ENCODE results near the gene ZBTB20.

Gene ZBTB20

DNA sequence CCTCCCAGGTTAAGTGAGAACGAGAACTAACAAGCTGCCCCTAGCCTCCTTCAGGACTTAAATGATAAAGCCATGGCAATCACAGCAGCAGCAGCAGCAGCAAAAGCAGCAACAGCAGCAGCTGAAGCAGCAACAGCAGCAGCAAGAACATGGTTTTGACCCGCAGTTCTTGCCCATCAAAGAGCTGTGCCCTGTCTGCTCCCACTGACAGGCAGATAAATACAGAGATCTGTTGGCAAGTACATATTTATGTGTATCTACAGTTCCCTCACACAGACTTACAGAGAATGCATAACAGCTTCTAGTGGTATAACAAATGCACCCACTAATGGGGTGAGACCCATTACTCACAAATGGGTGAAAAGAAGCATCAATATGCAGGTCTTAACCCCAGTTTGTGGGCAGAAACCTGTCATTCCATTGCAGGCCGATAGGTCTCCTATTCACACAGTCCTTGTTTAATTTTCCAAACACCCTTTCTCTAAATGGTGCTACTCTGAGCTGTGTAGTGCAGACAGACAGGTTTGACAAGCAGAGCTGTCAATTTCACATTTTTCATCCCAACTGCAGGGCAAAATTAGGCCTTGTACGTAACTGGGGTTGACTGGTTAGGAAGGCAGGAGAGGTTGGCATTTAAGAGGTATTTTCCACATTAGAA lies 537.0 kb downstream of the ZBTB20 start:
- DNase-seq = no peak

DNA sequence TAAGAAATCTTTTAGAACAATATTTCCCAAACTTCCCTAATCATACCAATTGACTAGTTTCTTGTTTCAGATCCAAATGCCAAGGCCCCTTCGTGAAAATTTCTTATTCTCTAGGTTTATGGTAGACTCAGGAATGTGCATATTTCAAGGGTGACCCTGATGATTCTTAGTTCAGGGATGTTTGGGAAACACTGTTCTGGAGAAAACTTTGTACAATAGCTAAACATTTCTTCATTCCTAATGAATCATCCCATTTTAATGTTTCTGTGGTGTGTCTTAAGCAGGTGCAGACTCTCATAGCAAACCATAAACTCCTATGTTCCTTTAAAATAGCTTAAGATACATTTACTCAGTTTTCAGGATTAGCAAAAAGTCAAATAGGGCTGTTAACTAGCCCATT lies 538.8 kb downstream of the ZBTB20 start:
- no peak for DNase-seq

DNA sequence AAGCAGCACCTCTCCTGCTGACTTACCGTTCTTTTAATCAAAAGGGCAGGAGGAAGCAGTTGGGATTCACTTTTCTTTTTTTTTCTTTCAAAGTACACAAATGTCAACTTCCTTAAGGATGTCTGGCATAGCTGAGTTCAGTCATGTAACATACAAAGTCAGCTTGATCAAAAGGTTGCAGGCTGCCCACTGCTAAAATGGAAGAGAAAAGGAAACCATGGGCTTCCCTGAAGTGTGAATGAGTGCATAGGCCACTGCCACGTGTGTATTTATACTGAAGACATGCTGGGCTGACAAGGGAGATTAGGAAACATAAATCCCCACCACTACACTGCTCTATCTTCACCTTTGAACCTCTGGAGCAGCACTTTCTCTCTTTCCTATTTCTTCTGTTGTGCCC lies 540.8 kb downstream of the ZBTB20 start:
- no peak for DNase-seq

DNA sequence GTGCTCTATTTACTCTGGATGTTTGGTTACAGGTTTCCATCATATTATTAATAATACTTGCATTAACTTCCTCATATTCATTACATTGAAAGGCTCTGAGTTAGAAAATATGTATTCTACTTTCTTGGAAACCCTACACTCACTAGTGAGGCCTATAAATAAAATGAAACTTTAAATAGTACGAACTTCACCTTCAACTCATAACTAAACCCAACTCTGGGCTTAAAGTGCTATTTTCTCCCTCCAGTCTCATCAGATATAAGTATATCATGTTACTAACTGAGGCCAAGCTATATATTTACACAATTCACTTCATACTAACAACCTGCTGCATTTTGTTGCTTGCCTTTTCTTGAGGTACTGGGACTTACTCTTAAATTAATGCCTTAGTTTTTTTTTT lies 546.5 kb downstream of the ZBTB20 start:
- no peak for DNase-seq

DNA sequence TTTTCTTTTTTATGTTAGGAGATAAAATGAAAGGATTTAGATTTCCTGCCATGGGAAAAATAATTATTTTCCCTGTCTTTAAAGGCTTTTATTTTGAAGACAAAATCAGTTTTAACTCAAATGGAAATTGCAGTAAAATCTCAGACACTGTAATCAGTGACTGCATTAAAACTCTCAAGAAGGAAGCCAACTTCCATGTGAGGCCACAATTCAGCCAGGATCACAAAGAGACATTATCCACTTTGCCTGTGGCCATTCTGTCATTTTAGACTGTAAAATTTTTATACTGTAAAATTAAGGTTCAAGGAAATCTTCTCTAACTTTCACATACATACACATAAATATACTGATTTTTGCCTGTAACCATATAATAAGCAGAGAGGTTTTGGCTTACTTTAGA lies 549.2 kb downstream of the ZBTB20 start:
- no peak for DNase-seq

DNA sequence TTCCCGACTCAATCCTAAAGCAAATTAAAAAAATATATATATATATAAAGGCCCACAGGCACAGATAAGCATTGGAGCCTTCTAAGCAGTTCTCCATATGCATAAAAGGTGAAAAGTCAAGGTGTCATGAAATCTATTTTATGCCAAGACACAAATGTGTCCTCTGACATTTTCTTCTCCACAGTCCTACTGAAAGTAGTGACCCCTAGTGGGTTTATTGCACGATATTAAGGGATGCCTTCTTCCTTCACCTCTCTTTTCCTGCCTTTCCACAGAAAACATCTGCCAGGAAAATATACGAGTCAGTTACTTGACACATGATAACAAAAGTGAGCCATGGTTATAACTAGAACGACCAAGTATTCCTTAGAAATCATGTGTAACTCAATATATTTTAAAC lies 550.1 kb downstream of the ZBTB20 start:
- no peak for DNase-seq

DNA sequence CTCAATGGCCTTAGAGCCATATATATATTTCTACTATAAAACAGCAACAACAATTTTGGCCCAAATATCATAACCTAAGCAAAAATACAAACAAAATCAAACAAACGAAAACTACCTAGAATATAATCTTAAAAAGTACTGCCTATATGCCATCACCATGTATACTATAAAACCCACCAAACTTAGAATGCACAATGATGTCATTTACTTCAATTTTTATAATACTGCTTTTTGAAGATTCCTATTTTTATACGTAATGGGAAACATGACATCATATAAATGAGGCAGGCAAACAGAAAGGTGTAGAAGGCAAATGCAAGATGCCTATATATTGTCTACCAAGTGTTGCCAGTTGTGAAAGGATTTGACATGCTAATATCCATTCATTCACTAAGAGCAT lies 550.9 kb downstream of the ZBTB20 start:
- no peak for DNase-seq

DNA sequence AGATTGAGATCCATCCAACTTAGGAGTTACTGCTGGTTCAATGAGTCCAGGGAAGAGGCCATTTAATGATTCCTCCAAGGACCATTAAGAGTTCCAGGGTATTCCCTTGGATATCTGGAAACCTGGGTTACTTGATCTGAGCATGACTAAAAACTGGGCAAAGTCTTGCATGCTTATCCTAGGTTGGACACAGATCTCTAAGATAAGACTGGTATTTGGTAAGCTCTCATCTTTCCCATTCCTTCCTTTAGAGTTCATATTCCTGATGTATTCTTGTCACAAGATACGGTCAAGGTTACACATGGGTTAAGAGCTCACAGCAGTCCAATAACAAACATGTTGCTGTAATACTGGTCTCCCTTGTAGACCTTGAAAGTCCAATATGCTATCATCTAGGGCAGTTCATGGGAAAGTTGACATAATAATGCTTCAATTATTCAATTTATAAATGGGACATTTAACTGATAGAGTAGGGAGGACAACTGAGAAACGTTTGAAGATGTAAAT lies 551.5 kb downstream of the ZBTB20 start:
- no peak for DNase-seq

DNA sequence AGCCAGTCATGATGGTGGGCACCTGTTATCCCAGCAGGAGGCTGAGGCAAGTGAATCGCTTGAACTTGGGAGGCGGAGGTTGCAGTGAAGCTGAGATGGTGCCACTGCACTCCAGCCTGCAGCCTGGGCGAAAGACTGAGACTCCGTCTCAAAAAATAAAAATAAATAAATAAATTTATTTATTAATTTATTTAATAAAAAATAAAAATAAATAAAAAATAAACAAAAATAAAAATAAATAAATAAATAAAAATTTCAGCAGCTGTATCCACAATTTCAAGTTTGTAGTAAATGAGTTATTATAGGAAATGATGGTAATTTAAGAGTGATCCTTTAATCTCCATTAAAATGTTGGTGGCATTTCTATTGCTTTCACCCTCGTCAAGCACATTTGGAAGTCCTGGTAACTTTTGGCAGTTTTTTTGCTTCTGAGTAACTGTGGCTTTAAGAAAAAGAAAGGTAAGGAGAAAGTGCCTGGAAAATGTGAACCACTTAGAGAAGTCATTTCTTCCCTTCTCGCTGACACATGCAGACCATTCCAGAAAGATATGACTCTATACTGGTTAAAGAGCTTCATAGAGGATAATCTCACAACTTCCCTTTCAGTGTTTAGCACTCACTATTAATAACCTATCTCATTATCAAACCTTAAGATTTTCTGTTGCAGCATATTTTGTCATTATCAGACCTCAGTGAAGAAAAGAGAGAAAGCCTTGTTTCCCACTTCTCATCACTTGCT lies 556.6 kb downstream of the ZBTB20 start:
- DNase-seq = no peak

DNA sequence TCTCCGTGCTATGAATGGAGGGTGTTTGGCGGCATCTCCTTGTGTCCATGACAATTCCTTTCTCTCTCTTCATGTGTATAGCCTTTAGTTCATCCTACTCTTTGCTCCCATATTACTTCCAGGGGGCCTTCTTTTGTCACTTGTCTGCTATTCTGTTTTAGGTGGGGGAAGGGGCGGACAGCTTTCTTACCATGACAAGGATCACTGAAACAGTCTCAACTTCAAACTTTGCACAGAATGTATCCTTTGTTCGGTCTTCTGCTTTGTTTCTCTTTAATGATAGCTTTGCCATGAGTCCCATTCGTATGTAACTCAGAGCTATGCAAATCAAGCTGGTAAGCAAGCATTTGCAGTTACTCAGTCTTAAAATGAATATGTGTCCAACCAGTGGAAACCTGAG lies 559.1 kb downstream of the ZBTB20 start:
- DNase-seq = no peak

DNA sequence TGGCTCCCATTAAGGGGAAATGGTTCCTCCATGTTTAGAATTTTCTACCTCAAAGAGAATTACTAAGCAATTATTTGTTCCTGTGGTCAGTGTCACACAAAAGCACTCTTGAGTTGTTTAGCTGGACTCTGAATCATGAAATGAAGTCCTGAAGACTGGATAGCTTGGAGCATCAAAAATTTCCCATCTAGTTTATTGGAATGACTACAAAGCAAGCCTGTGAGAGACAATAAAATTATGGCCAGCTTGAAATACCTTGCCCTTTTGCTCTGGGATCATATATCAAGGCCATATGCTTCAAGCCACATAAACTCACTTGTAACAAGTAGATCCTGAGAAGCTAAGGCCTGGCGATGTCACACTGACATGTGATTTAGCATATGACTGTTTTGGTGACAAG lies 561.0 kb downstream of the ZBTB20 start:
- DNase-seq = no peak

DNA sequence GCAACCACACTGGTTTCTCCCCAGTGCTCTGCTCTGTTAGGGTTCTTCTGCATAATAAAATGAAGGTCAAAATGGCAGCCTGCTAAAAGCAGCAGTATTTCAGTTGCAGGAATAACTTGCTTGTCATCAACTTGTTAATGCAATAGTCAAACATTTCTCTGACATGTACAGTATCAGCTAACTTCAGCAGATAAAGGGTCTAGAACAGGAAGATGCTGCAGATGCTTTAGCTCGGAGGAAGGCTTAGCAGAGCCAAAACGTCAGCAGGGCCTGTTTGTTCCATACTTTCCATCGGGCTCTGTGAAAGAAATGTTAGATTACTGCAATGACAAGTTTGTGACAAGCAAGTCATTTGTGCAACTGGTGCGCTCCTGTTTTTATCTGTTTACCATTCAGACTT lies 561.4 kb downstream of the ZBTB20 start:
- no peak for DNase-seq

DNA sequence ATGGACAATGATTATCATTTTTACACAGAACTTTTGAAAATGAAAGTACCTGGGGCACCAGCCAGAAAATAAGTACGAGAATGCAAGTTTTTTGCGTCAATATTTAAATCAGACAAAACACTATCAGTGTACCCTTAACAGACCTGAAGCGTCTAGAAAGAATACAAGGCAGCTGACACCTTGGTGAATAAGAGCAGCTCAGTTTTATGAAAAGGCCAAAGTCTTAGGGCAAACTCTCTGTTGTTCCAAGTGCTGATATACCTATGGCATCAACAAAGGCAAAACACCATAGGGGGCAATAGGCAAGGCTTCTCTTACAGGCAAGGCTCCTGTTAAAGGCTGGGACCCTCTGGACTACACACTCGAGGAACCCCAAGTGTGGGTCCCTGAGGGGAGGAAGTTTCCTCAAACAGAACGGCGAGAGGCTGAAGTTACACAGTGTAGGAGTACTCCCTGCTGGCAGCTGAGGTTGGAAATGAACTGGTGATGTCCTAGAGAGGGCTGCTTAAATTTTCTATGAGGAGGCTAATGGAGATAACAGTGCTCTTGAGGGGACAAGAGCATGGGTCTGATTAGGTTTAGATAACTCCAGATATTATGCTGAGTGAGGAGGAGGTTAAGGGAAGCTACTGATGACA lies 562.2 kb downstream of the ZBTB20 start:
- DNase-seq = no peak

DNA sequence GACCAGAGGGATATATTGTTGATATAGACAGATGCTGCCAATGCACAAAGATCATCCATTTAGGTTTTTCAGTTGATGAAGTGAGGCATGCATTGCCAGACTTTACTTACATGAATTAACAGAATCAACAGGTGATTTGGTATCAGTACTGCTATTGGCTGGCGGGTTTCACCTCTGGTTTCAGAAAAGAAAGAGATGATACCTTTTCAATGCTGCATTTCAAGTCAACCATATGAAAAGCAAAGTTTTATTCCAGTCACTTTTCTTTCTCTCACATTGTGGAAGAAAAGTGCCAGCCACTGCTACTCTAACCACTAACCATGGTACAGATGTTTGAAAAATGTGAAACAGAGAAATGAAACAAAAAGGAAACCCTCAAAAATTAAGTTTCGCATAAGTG lies 564.2 kb downstream of the ZBTB20 start:
- DNase-seq = no peak

DNA sequence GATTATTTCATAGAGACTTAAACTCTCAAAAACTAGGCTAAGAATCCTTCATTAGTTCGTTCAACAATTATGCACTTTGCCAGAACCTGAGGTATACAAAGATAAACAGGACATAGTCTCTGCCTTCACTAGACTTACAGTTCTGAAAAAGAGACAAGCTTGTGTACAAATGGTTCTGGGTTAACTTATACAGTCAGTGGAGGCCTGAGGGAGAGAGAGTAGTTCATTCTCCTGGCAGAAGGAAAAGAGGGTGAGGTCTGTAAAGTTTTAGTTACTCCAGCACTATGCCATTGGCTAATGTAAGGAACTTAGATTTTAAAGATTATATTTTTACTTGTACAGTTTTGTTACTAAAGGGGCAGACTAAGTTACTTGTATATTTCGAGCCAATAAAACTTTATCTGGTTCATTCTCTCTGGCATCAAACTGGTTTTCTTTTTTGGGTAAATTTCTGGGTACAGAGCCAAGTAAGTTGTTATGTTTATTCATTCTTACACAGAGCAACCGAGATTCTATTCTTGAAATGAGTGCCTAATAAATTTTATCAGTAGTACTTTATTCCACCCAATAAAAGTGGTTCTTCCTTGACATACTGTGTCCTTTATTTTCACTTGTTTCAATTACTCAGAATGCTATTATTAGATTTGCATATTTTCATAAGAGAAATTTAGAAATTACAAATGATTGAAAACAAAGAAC lies 574.6 kb downstream of the ZBTB20 start:
- no peak for DNase-seq

DNA sequence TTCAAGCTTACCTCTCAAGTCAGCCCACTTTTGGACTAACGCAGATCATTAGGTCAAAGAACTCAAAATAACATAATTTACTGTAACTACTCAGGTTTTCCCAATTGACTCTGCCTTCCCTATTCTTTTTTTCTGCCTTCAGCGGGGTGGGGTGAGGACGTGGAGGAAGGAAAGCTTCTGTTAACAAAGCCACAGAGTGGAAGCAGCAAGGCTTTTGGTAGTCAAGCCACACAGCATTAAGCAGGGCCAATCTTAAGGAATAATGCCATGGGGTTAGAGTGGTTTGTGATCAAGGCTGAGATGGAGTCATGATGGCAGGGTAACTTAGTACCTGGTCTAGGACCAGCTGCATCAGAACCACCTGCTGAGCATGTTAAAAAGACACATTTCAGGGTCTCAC lies 575.7 kb downstream of the ZBTB20 start:
- no peak for DNase-seq

DNA sequence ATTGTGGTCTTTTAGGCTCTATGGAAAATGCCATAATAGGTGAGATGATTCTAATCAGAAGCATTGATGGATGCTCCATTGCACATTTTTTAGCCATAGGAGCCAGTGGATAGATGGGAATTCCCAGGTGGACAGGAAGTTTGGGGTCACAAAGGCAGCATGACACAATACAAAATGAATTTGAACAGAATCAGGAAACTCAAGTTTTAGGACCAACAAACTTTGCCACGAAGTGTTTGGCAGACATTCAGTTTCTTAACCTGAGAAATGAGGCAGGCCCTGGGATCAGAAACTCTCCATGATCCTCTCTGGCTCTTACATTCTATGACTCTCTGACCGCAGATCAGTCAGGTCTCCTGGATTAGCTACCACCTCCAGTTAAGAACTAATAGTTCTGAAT lies 577.9 kb downstream of the ZBTB20 start:
- no peak for DNase-seq

DNA sequence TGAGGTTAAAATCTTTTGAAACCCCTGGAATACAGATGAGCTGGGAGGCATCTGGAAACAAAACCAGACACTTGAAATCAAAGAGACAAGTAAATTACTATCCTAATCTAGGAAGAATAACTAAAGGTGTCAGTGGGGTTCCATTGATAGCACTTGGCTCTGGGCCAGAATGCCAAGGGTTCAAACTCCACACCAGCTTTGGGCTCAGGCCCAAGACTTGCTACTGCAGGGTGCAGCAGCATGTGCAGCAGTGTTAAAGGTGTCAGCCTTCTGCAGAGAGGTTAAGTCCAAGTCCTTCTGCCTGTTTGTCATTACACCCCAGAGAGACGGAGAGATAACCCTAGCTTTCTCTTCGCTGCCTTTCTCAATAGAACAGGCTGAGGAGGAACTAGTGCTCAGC lies 579.3 kb downstream of the ZBTB20 start:
- no peak for DNase-seq

DNA sequence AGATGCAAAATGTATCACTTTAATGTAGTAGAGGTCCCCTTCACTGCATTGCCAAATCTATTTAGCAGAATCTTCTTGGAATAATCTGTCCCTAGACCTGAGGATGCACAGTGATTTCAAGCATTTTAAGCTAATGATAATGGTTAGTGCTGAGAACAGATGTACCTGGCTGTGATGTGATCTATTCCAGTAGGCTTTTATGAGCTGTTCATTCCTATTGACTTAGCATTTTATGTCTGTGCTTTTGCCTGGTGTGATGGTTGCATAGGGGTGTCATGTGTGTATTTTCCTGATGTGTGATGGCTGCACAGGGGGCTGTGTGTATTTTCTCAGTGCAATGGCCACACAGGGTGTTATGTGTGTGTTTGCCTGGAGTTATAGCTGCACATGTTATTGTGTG lies 580.3 kb downstream of the ZBTB20 start:
- no peak for DNase-seq

DNA sequence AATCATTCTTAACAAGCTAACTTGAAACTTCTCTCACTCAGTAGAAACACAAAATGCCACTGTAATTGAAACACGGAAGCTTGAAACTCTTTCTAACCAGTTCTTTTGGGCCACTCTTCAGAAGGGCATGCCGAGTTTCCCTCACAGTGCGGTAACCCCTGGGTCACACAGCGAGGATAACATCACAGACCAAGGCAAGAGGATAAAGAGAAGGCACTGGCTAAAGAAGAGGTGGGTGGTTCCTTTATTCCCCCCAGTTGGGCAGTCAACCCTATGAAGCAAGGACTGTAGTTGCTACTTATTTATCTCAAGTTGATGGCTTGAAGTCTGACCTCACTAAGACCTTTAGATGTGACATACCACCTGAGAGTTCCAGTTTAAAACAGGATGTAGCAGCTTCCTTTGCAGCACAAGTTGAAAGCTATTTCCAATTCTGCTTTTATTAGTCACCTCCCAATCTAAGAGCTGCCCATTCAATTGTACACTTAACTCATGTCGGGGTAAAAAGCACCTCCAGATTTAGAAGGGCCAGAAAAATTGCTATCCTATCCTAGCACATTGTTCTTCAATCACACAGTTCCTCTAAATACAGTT lies 580.8 kb downstream of the ZBTB20 start:
- no peak for DNase-seq

DNA sequence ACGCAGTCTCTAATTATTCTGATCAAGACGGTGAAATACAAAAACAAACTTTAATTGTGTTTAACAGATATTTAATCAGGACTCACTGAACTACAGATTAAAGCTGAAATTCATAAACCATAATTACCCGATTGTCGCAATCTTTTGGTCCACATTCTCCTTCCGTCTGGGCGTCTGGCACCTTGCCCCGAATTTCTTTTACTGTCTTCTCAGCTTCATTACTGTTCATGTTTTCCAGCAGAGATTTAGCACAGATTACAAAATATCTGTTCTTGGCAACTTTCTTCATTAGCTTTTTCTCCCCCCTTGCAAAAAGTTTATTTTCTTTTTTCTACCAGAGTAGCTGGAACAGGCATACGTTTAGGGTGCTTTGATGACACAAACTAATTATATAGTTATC lies 581.9 kb downstream of the ZBTB20 start:
- no peak for DNase-seq

DNA sequence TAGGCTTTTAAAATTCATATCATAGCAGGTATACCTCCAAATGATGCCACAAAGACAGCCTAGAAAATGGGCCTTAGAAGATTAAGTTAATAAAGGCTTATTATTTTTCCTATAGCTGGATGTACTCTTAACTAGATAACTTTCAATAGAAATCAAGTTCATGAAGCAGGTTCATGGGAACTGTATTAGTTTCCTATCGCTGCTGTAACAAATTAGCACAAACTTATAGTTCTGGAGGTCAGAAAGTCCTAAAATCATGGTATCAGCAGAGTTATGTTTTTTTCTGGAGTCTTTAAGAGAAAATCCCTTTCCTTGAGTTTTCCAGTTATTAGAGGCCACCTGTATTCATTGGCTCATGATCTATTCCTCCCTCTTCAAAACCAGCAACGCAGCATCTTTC lies 583.4 kb downstream of the ZBTB20 start:
- DNase-seq = no peak

DNA sequence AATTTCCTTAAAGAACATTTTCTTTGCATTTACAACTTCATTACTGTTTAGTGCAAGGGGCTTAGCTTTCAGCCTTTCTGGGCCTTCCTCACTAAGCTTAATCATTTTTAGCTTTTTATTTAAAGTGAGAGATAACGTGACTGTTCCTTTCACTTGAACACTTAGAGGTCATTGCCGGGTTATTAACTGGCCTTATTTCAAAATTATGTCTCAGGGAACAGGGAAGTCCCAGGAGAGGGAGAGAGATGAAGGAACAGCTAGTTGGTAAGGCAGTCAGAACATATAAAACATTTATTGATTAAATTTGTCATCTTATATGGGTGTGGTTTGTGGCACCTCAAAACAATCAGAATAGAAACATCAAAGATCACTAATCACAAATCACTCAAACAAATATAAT lies 584.5 kb downstream of the ZBTB20 start:
- DNase-seq = no peak

Data from hematopoietic multipotent progenitor cell treated with erythropoietin and hydrocortisone succinate and interleukin-3 and kit ligand, for 8 days (in vitro differentiated cells).